ACC112 (cell line): ENCODE results near the gene LPAR1.
"Not testable (repeated sequence)": the region's sequence is repeated elsewhere in the genome, so short reads cannot be mapped to it uniquely, and the experiment has no call there.

Experiments used
- H2AFZ ChIP-seq: fragments of 200-600 bp; sonication (generic); one replicate; pipeline ENCODE4 v1.6.0; 2017; ENCODE audit warnings: antibody characterized with exemption, low read length; ENCODE audit not compliant: unreplicated experiment
- H3K27ac ChIP-seq: fragments of 200-600 bp; sonication (generic); 2 replicates; pipeline ENCODE4 v1.5.1; 2014; ENCODE audit warnings: low read depth, mild to moderate bottlenecking, antibody characterized with exemption, low read length, moderate library complexity
- H3K27me3 ChIP-seq: fragments of 200-600 bp; sonication (generic); 2 replicates; pipeline ENCODE4 v1.6.1; 2014; ENCODE audit warnings: mild to moderate bottlenecking, antibody characterized with exemption, low read length, moderate library complexity, mixed read lengths; ENCODE audit not compliant: insufficient read depth
- H3K36me3 ChIP-seq: fragments of 200-600 bp; sonication (generic); 2 replicates; pipeline ENCODE4 v1.6.1; 2016; ENCODE audit warnings: mild to moderate bottlenecking, antibody characterized with exemption, low read length, moderate library complexity, mixed read lengths; ENCODE audit not compliant: insufficient read depth
- H3K4me1 ChIP-seq: fragments of 200-600 bp; sonication (generic); one replicate; pipeline ENCODE4 v1.6.1; 2016; ENCODE audit warnings: low read length, mixed read lengths; ENCODE audit not compliant: insufficient read depth, unreplicated experiment, control insufficient read depth
- H3K4me3 ChIP-seq: fragments of 200-600 bp; sonication (generic); 2 replicates; pipeline ENCODE4 v1.5.1; 2014; ENCODE audit warnings: mild to moderate bottlenecking, low read depth, low read length
- H3K79me2 ChIP-seq: fragments of 200-600 bp; sonication (generic); one replicate; pipeline ENCODE4 v1.6.0; 2016; ENCODE audit warnings: low read length; ENCODE audit not compliant: control insufficient read depth, unreplicated experiment, insufficient read depth

Gene LPAR1

DNA sequence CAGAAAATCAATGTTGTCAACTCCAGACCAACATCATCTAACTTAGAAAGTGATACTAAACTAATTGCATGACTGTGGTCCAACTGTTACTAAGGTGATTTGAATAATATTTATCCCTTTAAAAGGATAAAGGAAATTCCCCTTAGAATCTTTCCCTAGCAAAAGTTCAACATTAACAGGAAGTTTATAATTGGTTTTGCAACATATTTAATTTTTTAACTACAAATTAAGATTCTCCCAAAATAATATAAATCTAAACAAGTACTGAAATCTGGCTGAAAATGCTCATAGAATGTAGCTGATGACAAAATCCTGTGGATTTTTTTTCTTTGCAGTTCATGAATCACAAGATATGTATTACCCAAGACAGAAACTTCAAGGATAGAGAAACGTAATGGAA lies 151.4 kb downstream of the LPAR1 start:
- peak overlapping the region; percentile 26; the same call in 1 of the 2 replicates for H3K4me3 ChIP-seq
- no peaks in the 10 kb centered on the region for H3K27me3 ChIP-seq
- H3K27ac ChIP-seq = peak overlapping the region; percentile 96
- peaks cover 52% of the 10 kb centered on the region for H3K79me2 ChIP-seq
- H3K36me3 ChIP-seq = 0 out of 2 replicates have a peak, but pooled peaks cover 6% of the 10 kb centered on the region
- no peak overlapping the region for H2AFZ ChIP-seq
- H3K4me1 ChIP-seq = peaks cover 49% of the 10 kb centered on the region

- peaks cover 32% of the 10 kb centered on the region for H3K4me1 ChIP-seq
- H3K27ac ChIP-seq = peak overlapping the region; percentile 37
- H3K79me2 ChIP-seq = peaks cover 52% of the 10 kb centered on the region
- no peaks in the 10 kb centered on the region for H3K27me3 ChIP-seq
- peaks cover 19% of the 10 kb centered on the region; the same call in 1 of the 2 replicates for H3K36me3 ChIP-seq
- no peak overlapping the region for H2AFZ ChIP-seq
- H3K4me3 ChIP-seq = no peak overlapping the region
These were observed 158.1 kb downstream of the LPAR1 start for GRCh38 chr9:110880189-110880588.

- peaks cover 43% of the 10 kb centered on the region for H3K79me2 ChIP-seq
- no peak overlapping the region for H2AFZ ChIP-seq
- peak overlapping the region; percentile 6; the same call in 1 of the 2 replicates for H3K27ac ChIP-seq
- H3K4me1 ChIP-seq = peaks cover 32% of the 10 kb centered on the region
- no peak overlapping the region for H3K4me3 ChIP-seq
- H3K27me3 ChIP-seq = no peaks in the 10 kb centered on the region
- peaks cover 46% of the 10 kb centered on the region for H3K36me3 ChIP-seq
These were observed 160.9 kb downstream of the LPAR1 start for GRCh38 chr9:110877374-110877773.

DNA sequence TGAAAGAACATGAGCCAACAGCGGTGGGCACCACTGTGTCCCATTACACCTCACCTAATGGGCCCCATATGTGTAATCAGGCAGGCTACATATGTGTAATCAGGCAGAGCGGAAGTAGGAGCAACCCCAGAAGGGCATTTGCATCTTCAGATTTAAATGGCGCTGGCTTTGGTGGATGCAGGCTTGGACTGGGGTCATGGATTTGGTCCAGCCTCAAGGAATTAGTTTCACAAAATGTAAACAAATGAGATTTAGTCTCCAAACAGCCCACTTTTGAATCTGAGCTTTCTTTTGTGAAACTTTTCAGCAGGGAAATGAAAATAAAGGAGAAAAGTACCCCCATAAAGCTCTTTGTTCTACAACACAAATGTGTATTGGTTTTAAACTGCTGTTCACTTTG lies 161.3 kb downstream of the LPAR1 start:
- Histone ChIP-seq H3K79me2 (peaks cover 41% of the 10 kb centered on the region), H2AFZ (no peak overlapping the region), H3K36me3 (peaks cover 50% of the 10 kb centered on the region), H3K4me1 (peaks cover 32% of the 10 kb centered on the region), H3K27me3 (no peaks in the 10 kb centered on the region), H3K4me3 (no peak overlapping the region), H3K27ac (no peak overlapping the region)

GRCh38 chr9:110874963-110875674 lies 163.2 kb downstream of the LPAR1 start:
- peaks cover 15% of the 10 kb centered on the region for H3K4me1 ChIP-seq
- no peak overlapping the region for H3K27ac ChIP-seq
- no peak overlapping the region for H2AFZ ChIP-seq
- H3K4me3 ChIP-seq = no peak overlapping the region
- peaks cover 61% of the 10 kb centered on the region for H3K36me3 ChIP-seq
- no peaks in the 10 kb centered on the region for H3K27me3 ChIP-seq
- H3K79me2 ChIP-seq = peaks cover 23% of the 10 kb centered on the region

DNA sequence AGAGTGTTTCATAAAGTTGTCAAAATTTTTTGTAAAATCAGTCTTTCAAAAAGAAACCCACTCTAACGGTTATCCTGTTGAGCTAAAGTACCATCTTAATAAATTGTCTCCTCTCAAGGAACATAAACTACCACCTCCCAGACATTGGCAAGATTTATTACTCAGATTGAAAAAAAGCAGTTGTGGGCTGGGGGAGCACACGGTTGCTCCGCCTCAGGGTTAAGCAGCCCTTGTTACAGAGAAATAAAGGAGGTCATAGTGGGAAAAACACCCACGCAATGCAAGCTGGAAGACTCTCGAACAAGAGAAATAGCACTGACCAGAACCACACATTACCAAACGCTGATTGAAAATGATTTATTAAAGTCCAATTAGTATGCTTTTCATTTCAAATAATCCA lies 165.3 kb downstream of the LPAR1 start:
- no peak overlapping the region for H2AFZ ChIP-seq
- H3K4me1 ChIP-seq = peaks cover 6% of the 10 kb centered on the region
- H3K4me3 ChIP-seq = no peak overlapping the region

DNA sequence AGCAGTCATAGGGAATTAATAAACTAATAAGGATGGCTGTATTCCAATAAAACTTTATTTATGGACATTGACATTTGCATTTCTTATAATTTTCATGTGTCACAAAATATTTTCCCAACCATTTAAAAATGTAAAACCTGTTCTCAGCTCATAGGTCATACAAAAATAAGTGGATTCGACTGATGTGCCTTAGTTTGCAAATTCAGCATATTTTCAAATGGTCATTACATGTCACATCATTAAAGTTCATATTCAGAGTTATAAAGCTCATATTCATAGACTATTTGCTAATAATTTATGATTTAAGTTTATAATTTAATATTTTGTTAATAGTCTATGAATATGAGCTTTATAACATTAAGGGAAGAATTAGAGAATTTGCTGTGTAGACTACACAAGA lies 166.5 kb downstream of the LPAR1 start:
- no peaks in the 10 kb centered on the region for H3K79me2 ChIP-seq
- no peaks in the 10 kb centered on the region for H3K27me3 ChIP-seq
- no peak overlapping the region for H2AFZ ChIP-seq
- peaks cover 62% of the 10 kb centered on the region for H3K36me3 ChIP-seq
- H3K4me1 ChIP-seq = no peaks in the 10 kb centered on the region
- H3K27ac ChIP-seq = no peak overlapping the region
- H3K4me3 ChIP-seq = no peak overlapping the region

More for the DNA sequence above, 165.3 kb downstream of the LPAR1 start:
- H3K27me3 ChIP-seq = no peaks in the 10 kb centered on the region
- peaks cover 5% of the 10 kb centered on the region for H3K79me2 ChIP-seq
- no peak overlapping the region for H3K27ac ChIP-seq
- H3K36me3 ChIP-seq = peaks cover 62% of the 10 kb centered on the region

GRCh38 chr9:110869931-110870330 lies 168.3 kb downstream of the LPAR1 start:
- H2AFZ ChIP-seq = no peak overlapping the region
- H3K79me2 ChIP-seq = no peaks in the 10 kb centered on the region
- no peak overlapping the region for H3K27ac ChIP-seq
- no peak overlapping the region for H3K4me3 ChIP-seq
- peaks cover 56% of the 10 kb centered on the region for H3K36me3 ChIP-seq
- no peaks in the 10 kb centered on the region for H3K27me3 ChIP-seq
- H3K4me1 ChIP-seq = no peaks in the 10 kb centered on the region

DNA sequence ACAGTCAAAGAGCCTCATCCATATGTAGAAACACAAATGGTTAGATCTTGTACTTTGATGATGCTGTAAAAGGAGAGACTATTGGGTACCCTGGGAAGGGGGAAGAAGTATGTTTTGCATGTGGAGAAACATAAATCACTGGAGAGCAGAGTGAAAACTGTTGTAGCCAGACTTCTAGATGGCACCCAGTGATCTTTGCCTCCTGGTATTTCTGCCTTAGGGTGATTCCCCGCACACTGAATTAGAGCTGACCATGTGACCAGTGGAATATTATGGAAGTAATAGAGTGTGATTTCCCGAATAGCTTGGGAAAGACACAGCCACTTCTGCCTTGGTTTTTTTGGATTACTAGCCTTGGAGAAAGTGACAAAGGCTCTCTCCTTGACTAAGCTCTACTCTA lies 174.3 kb downstream of the LPAR1 start:
- peaks cover 13% of the 10 kb centered on the region for H3K36me3 ChIP-seq
- no peaks in the 10 kb centered on the region for H3K4me1 ChIP-seq

DNA sequence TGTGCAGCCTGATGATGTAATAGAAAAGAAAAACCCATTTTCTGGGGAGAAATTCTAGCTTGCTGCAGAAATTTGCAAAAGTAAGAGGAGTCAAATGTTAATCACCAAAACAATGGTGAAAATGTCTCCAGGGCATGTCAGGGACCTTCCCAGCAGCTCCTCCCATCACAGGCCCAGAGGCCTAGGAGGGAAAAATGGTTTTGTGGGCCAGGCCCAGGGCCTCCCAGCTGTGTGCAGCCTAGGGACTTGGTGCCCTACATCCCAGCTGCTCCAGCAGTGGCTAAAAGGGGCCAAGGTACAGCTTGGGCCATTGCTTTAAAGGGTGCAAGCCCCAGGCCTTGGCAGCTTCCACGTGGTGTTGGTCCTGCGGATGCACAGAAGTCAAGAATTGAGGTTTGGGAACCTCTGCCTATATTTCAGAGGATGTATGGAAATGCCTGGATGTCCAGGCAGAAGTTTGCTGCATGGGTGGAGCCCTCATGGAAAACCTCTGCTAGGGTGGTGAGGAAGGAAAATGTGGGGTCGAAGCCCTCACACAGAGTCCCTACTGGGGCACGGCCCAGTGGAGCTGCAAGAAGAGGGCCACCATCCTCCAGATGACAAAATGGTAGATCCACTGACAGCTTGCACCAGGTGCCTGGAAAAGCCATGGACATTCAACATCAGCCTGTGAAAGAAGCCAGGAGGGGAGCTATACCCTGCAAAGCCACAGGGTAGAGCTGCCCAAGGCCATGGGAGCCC lies 176.7 kb downstream of the LPAR1 start:
- H3K27ac ChIP-seq, H3K4me3 ChIP-seq, H3K4me1 ChIP-seq, H3K36me3 ChIP-seq, H2AFZ ChIP-seq, H3K27me3 ChIP-seq, H3K79me2 ChIP-seq: not testable (repeated sequence)

More for the DNA sequence above, 174.3 kb downstream of the LPAR1 start:
- H3K4me3 ChIP-seq = no peak overlapping the region
- no peaks in the 10 kb centered on the region for H3K79me2 ChIP-seq
- H2AFZ ChIP-seq = no peak overlapping the region
- H3K27ac ChIP-seq = no peak overlapping the region
- H3K27me3 ChIP-seq = no peaks in the 10 kb centered on the region

DNA sequence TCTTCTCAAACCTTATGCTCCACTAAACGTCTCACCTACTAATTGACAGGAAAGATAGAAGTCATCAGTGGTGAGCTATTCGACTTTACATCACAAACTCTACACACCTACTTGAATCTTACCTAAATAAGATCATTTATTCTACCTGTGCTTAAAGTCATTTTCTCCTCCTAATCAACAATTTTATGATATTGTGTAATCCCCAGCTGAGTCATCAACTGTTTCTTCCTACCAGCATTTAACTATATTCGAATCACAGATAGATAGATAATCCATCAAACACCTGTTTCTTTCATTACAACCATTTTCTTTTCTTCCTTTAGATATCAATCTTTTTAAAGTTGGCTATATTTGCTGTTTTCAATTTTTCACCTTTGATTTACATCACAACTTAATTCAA lies 181.5 kb downstream of the LPAR1 start:
- H3K27me3 ChIP-seq = no peaks in the 10 kb centered on the region
- no peak overlapping the region for H3K27ac ChIP-seq
- H3K4me1 ChIP-seq = no peaks in the 10 kb centered on the region
- H3K79me2 ChIP-seq = no peaks in the 10 kb centered on the region
- H2AFZ ChIP-seq = no peak overlapping the region
- no peaks in the 10 kb centered on the region for H3K36me3 ChIP-seq
- no peak overlapping the region for H3K4me3 ChIP-seq
